IPS-NIHi7 (cell line): ENCODE measurements around the gene SYNGR1.
A peak's percentile ranks its signal among the peaks of the same experiment; 100 is the strongest.
"Not testable (repeated sequence)": the region's sequence is repeated elsewhere in the genome, so short reads cannot be mapped to it uniquely, and the experiment has no call there.

ENCODE experiments used
- DNase-seq: peaks from one replicate; pipeline ENCODE4 v3.0.0; 2012; ENCODE audit warnings: mixed read lengths; ENCODE audit errors: extremely low spot score

Gene SYNGR1

GRCh38 chr22:39405346-39406085 is 55.7 kb downstream of the SYNGR1 start:
- DNase-seq, result no peak

GRCh38 chr22:39408173-39408572 is 58.4 kb downstream of the SYNGR1 start:
- DNase-seq, result no peak

GRCh38 chr22:39408807-39409206 is 59.0 kb downstream of the SYNGR1 start:
- no peak for DNase-seq

- no peak for DNase-seq
Measured at GRCh38 chr22:39409516-39410029, 59.8 kb downstream of the SYNGR1 start.

- DNase-seq, result no peak
Measured at GRCh38 chr22:39410264-39410663, 60.5 kb downstream of the SYNGR1 start.

GRCh38 chr22:39411828-39412365 is 62.1 kb downstream of the SYNGR1 start:
- DNase-seq, result not testable (repeated sequence)

- DNase-seq, result not testable (repeated sequence)
Measured at GRCh38 chr22:39413204-39413603, 63.4 kb downstream of the SYNGR1 start.

GRCh38 chr22:39414377-39414776 is 64.6 kb downstream of the SYNGR1 start:
- DNase-seq, result no peak

GRCh38 chr22:39414886-39415285 is 65.1 kb downstream of the SYNGR1 start:
- no peak for DNase-seq

GRCh38 chr22:39415506-39415905 is 65.7 kb downstream of the SYNGR1 start:
- DNase-seq, result no peak

GRCh38 chr22:39416319-39416718 is 66.5 kb downstream of the SYNGR1 start:
- DNase-seq, result no peak

- DNase-seq, result no peak
Measured at GRCh38 chr22:39417641-39418040, 67.8 kb downstream of the SYNGR1 start.

- DNase-seq, result no peak
Measured at GRCh38 chr22:39418696-39419095, 68.9 kb downstream of the SYNGR1 start.

GRCh38 chr22:39419096-39419495 is 69.3 kb downstream of the SYNGR1 start:
- DNase-seq, result no peak

- DNase-seq, result no peak
Measured at GRCh38 chr22:39419911-39420310, 70.1 kb downstream of the SYNGR1 start.

GRCh38 chr22:39421691-39422090 is 71.9 kb downstream of the SYNGR1 start:
- no peak for DNase-seq

- no peak for DNase-seq
Measured at GRCh38 chr22:39422101-39422500, 72.3 kb downstream of the SYNGR1 start.

- DNase-seq, result no peak
Measured at GRCh38 chr22:39422721-39423120, 72.9 kb downstream of the SYNGR1 start.

- DNase-seq, result no peak
Measured at GRCh38 chr22:39423976-39424375, 74.2 kb downstream of the SYNGR1 start.

GRCh38 chr22:39426380-39427043 is 76.7 kb downstream of the SYNGR1 start:
- DNase-seq, result no peak

- no peak for DNase-seq
Measured at GRCh38 chr22:39427751-39428596, 78.2 kb downstream of the SYNGR1 start.

GRCh38 chr22:39428597-39429071 is 78.8 kb downstream of the SYNGR1 start:
- DNase-seq, result peak; percentile 90
